Measurements from ENCODE around the gene LRRC61. TPM values are rescaled to one million over a fixed set of nuclear protein-coding genes. Genes with fewer than 3 reads are reported as not detected.
A peak's percentile ranks its signal among the peaks of the same experiment; 100 is the strongest.

The LRRC61 gene
- total and polyA plus RNA-seq, 2 of the 13 experiments (the other 11 are each of a cell fraction or from before 2014, with no cell fraction given), result 33.0 to 34.8 TPM

- TF ChIP-seq ZNF564 (CRISPR knock-in tag; IDR thresholded peaks at IDR 0.05) (peak; percentile 33; the same call in 1 of the 2 replicates), MAFK (conservative IDR thresholded peaks at IDR 0.05 in 1 of 2, IDR thresholded peaks at IDR 0.05 in 1 of 2; ENCODE audit: low read length in 2 of 2) (no peak), SRSF9 (IDR thresholded peaks at IDR 0.05; ENCODE audit: borderline replicate concordance, insufficient read depth, low read depth, low read length, poor library complexity, severe bottlenecking) (no peak), SMYD3 (CRISPR knock-in tag; IDR thresholded peaks at IDR 0.05) (no peak), NR2C2 (CRISPR knock-in tag; IDR thresholded peaks at IDR 0.05; ENCODE audit: borderline replicate concordance) (peak; percentile 93), TRIM22 (IDR thresholded peaks at IDR 0.05) (no peak), TERF1 (CRISPR knock-in tag; IDR thresholded peaks at IDR 0.05) (peak; percentile 81; the same call in 1 of the 2 replicates), ZNF10 (CRISPR knock-in tag; IDR thresholded peaks at IDR 0.05; ENCODE audit: borderline replicate concordance, low read depth) (no peak; the same call in 1 of the 2 replicates), KLF9 (CRISPR knock-in tag; IDR thresholded peaks at IDR 0.05; ENCODE audit: low read depth) (0 out of 2 replicates have a peak, but pooled peaks have one; percentile 56), HNRNPL (IDR thresholded peaks at IDR 0.05; ENCODE audit: low read depth, low read length) (0 out of 2 replicates have a peak, but pooled peaks have one; percentile 74), MIER2 (CRISPR knock-in tag; IDR thresholded peaks at IDR 0.05) (peak; percentile 11; the same call in 1 of the 2 replicates), ZNF576 (CRISPR knock-in tag; IDR thresholded peaks at IDR 0.05) (peak; percentile 85; the same call in 1 of the 2 replicates), MATR3 (CRISPR knock-in tag; IDR thresholded peaks at IDR 0.05) (no peak), NR0B2 (CRISPR knock-in tag; IDR thresholded peaks at IDR 0.05) (peak; percentile 91), PHF20 (CRISPR knock-in tag; IDR thresholded peaks at IDR 0.05) (peak; percentile 73), E2F2 (CRISPR knock-in tag; IDR thresholded peaks at IDR 0.05; ENCODE audit: borderline replicate concordance) (0 out of 2 replicates have a peak, but pooled peaks have one; percentile 36), MNT (IDR thresholded peaks at IDR 0.05) (no peak; the same call in 1 of the 2 replicates), ZBTB8A (CRISPR knock-in tag; IDR thresholded peaks at IDR 0.05; ENCODE audit: borderline replicate concordance, low read depth) (no peak; the same call in 1 of the 2 replicates), SMARCE1 (IDR thresholded peaks at IDR 0.05; ENCODE audit: borderline replicate concordance) (no peak), RBAK (CRISPR knock-in tag; IDR thresholded peaks at IDR 0.05) (no peak)
Observed at GRCh38 chr7:150322833-150323681, at the start of gene LRRC61, which contains the start of gene ACTR3C (continued).

Data from HepG2 (cell line).